ENCODE data around the gene LTC4S.

DNA sequence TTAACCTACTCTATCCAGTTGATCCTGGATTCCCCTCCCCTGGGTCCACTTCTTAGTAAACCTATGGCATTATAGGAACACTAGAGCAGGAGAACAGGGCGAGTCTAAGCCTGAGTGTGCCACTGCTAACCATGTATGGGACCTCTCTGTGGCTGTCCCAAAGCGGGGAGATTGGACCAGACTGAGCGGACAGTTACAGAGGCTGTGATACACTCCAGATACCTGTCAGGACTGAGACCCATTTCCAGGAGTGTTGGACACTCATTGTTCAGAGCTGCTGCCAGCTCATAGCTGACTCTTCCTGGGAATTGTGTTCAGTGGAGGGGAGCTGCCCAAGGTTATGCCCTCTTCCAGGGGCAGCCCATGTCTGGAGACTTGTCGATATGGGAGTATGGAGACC lies 11.9 kb upstream of the LTC4S start:
- TF ChIP-seq POLR2A (IDR thresholded peaks at IDR 0.05; ENCODE audit: low read depth, low read length) (no peak), FOS (IDR thresholded peaks at IDR 0.05; ENCODE audit: borderline replicate concordance, insufficient read depth, low read length) (no peak), POLR2AphosphoS5 (IDR thresholded peaks at IDR 0.05; ENCODE audit: insufficient read depth, low read depth, low read length) (no peak)
- TF ChIP-seq, protein P1, sequence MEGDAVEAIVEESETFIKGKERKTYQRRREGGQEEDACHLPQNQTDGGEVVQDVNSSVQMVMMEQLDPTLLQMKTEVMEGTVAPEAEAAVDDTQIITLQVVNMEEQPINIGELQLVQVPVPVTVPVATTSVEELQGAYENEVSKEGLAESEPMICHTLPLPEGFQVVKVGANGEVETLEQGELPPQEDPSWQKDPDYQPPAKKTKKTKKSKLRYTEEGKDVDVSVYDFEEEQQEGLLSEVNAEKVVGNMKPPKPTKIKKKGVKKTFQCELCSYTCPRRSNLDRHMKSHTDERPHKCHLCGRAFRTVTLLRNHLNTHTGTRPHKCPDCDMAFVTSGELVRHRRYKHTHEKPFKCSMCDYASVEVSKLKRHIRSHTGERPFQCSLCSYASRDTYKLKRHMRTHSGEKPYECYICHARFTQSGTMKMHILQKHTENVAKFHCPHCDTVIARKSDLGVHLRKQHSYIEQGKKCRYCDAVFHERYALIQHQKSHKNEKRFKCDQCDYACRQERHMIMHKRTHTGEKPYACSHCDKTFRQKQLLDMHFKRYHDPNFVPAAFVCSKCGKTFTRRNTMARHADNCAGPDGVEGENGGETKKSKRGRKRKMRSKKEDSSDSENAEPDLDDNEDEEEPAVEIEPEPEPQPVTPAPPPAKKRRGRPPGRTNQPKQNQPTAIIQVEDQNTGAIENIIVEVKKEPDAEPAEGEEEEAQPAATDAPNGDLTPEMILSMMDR (IDR thresholded peaks at IDR 0.05; ENCODE audit: extremely low read depth in 1 of 2, insufficient read depth in 1 of 2, low read depth in 1 of 2, low read length in 2 of 2) = no peak

Measured in endothelial cell of umbilical vein (primary cell).